GM18951 (cell line): Measurements from ENCODE around the gene AHCYL1.
A peak's percentile ranks its signal among the peaks of the same experiment; 100 is the strongest.
"Not testable (repeated sequence)": the region's sequence is repeated elsewhere in the genome, so short reads cannot be mapped to it uniquely, and the experiment has no call there.

Experiments used
- POLR2A ChIP-seq: IDR thresholded peaks from 4 replicates; pipeline ENCODE4 v1.6.1; 2011; ENCODE audit warnings: mild to moderate bottlenecking; ENCODE audit not compliant: insufficient read length, insufficient read depth; ENCODE audit errors: extremely low read depth
- in situ Hi-C: fragments of 300-500 bp; cut with MboI; formaldehyde crosslinking; loops from one replicate; pipeline ENCODE4 v1.12.0; 2022; ENCODE audit warnings: low sequenced_read_pairs, mixed read lengths, inconsistent platforms; ENCODE audit not compliant: unreplicated experiment

Gene AHCYL1

DNA sequence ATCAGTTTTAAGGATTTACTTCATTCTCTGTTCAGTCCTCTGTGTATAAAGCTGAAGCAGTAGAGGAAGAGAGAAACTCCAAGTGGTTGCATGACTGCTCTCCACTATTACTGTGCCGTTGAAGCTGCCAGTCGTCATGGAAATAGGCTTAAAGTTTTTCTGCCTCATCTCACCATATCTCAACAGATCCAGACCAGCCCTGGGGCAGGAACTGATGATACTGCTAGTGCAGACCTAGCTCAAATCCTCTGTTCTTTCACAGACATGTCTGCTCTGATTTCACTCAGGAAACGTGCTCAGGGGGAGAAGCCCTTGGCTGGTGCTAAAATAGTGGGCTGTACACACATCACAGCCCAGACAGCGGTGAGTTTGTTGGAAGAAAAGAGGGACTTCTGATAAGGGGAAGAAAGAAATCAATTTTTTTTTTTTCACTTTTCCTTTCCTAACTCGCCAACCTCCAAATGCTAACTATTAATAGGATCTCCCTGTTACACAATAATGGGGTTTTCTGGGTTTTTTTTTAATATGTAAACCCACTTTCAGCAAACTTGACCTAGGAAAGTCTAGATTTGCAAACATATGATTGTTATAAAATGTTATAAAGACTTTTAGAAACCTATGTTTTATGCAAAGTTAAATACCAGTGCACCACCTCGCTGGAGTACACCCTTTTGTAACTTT, 27.7 kb downstream of the AHCYL1 start:
- in situ Hi-C loops: no loop called here
- no peak for TF ChIP-seq POLR2A

DNA sequence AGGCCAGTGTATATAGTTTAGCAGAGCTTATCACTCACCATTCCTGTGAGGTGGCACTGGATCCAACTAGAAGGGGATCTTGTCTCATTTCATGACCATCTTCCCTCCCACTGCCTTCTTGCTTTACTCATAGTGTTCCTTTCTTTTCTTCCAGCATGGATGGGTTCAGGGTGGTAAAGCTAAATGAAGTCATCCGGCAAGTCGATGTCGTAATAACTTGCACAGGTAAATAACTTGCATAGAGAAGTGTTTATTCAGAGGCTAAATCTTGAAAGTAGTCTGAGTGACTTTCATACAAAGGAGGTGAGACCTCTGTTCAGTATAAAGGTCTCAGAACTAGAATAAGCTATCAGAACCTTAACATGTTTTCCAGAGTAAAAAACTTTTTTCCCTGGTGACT, 33.2 kb downstream of the AHCYL1 start:
- in situ Hi-C loops: no loop called here
- TF ChIP-seq POLR2A: no peak

DNA sequence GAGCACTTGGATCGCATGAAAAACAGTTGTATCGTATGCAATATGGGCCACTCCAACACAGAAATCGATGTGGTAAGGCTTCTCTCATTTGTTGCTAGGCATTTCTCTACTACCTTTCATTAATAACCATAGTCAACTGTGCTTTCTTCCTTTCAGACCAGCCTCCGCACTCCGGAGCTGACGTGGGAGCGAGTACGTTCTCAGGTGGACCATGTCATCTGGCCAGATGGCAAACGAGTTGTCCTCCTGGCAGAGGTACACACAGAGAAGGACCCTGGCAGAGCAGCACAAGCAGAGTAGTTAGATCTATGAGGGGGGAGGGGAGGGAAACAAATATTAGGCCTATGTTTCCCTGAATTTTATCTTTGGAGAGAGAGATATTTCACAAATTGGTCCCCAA, 33.8 kb downstream of the AHCYL1 start:
- no peak for TF ChIP-seq POLR2A
- in situ Hi-C loops: no loop called here

DNA sequence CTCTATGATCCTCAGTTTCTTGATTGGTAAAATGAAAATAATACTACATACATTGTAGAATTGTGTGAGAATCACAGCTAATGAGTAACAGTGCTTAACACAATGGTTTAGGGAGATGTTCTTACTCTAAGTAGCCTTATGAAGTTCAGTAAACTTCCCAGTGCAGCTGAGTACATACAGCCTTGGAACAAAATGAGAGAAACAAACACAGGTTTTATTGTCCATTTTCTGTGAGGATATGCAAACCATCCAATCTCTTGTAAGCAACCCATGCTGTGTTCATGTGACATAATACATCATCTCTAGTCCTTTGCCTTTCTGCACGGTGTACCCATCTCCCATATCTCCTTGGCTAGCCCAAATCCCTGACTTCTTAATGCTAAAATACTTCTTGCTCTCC, 35.2 kb downstream of the AHCYL1 start:
- in situ Hi-C loops: no loop called here
- TF ChIP-seq POLR2A: no peak

DNA sequence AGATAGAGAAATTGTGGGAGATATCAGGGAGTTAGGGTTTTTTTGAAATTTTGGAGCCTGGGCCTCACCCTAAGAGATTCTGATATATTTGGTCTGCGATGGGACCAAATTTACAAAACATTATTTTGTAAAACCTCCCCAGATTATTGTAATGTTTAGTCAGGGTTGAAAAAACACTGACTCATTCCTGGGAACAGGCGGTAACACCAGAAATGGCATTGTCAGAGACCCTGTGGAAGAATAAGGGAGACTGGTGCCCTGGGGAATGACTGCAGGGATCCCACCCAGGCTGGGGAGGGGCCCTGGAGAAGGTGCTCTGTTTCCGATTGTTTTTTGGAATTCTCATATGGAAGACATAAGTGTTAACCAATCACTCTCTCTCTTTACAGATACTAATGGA, 36.7 kb downstream of the AHCYL1 start:
- TF ChIP-seq POLR2A: no peak
- in situ Hi-C loops: no loop called here

DNA sequence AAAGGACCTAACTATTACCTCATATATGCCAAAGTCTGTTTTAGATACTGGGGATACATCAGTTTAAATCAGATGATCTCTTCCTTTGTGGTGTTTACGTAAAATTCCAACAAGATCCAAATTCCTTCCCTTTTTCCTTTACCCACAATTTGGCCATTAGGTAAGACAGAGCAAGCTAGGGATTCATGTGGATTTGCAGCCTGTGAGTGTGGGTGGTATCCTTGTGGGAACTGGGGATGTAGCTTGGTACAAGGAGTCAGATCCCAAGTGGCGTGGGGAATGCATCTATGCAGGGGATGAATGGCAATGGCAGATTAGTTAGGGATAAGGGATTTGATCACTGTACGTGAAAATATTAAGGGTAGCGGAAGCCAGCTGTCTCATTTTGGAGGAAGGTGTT, 40.0 kb downstream of the AHCYL1 start:
- in situ Hi-C loops: no loop called here
- no peak for TF ChIP-seq POLR2A

DNA sequence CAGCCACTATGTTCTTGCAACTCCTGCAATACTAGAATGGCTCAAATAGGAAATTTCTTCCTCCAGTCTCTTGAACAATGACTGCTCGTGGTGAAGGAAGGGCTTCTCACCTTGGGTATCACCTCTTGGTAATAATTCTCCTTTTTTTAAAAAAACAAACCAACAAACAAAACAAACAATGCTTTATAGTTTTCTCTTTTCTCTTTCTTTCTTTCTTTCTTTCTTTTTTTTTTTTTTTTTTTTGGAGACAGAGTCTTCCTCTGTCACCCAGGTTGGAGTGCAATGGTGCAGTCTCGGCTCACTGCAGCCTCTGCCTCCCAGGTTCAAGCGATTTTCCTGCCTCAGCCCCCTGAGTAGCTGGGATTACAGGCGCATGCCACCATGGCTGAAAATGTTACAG, 46.1 kb downstream of the AHCYL1 start:
- in situ Hi-C loops: not testable (repeated sequence)

DNA sequence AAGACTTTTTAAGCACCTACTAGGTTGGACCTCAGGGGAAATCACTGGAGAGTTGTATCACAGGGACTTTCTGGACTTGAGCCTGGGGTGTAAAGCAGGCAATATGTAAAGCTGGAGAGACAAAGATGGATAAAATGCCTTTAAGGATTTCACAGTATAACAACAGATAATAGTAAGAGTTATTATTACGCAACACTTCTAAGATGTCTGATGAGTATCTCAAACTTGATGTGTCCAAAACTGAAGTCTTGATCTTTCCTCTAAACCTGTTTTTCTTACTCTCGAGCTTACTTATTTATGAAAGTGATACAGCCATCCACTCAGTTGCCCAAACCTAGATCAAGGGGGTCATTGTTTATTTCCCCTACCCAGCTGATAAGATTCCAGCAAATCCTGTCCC, 47.8 kb downstream of the AHCYL1 start:
- in situ Hi-C loops: no loop called here
- TF ChIP-seq POLR2A: no peak

DNA sequence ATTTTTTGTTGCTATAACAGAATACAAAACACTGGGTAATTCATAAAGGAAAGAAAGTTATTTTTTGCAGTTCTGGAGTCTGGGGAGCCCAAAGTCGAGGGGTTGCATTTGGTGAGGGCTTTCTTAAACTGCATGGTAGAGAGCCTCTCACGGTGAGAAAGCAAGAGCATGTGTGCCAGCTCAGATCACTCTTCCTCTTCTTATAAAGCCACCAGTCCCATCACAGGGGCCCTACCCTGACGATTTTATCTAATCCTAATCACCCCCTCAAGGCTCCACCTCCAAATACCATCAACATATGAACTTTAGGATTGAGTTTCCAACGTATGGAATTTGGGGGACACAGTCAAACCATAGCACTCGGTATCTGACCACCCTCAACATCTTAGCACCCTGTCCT, 48.9 kb downstream of the AHCYL1 start:
- no peak for TF ChIP-seq POLR2A
- in situ Hi-C loops: no loop called here

DNA sequence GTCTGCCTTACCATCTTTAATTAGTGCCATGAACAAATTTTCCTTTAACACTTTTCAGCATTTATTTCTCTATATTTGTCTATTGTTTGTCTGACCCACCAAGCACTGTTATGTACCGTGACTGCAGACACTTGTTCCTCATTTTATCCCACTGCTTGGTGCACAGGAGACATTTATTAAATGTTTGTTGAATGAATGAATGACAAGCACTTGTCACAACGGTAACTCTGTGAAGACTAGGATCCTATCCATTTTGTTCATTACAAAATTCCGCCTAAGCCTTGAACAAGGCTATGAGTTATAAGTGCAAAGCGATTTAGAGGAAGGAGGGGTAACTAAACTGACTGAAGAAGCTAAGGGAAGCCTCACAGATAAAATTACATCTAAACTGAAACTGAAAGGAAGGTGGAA, 49.5 kb downstream of the AHCYL1 start:
- in situ Hi-C loops: no loop called here
- TF ChIP-seq POLR2A: no peak

DNA sequence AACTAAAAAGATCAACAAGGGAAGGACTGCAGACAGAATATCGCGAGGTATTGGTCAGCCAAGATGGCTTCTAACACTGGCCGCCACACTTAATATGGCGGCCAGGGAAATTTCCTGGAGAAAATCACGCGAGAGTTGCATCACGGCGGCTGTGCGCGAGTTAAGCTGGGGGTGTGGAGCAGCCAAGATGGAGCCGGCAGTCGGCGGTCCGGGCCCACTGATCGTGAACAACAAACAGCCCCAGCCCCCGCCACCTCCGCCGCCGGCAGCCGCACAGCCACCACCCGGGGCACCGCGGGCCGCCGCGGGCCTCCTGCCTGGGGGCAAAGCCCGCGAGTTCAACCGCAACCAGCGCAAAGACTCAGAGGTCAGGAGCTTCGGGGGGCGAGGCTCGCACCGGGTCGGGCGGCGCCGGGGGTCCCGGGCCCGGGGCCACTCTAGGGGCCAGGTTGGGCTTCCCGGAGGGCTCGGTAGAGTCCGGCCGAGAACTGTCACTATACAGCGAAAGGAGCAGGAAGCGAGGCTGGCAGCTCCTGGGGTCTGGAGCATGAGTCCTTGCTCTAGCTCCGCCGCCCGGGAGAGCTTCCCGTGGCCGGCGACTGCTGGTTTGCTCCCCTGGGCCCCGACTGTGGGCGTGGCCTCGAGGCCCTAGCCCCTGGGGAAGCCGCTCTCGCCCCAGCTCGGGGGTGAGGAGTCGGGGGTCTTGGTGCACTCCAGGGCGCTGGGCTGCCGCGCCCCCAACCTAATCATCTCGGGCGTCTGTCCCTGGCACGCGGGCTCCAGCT, 50.1 kb downstream of the AHCYL1 start, which contains the start of gene STRIP1:
STRIP1 (plus strand) TSS at position 174 of the 785 bp plus-strand sequence; CDS start at position 188, 14 bp downstream.
- peak; percentile 79 for TF ChIP-seq POLR2A
- in situ Hi-C loops: no loop called here

DNA sequence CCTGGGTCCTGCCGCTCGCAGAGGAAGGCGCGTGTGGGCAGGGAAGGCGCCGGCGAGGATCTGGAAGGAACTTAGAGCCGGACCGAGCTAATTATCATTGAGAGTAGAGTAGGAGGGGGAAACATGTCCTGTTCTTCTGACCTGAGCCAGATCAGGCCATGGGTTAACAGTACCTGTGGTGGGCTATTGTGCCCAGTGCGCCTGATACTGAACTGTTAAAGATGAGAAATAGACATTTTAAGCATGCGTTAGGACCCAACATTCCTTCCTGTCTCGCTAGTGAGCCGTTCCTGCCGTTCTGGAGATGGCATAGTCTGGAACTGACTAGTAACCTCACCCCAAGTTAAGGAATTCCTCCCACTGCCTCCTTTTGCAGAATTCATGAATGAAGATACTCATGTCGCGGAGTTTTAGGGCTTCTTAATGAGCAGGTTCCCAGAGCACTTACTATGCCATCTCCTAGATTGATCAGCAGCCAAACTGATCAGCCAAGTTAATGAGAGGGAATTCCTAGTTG, 50.7 kb downstream of the AHCYL1 start:
- in situ Hi-C loops: no loop called here
- no peak for TF ChIP-seq POLR2A

DNA sequence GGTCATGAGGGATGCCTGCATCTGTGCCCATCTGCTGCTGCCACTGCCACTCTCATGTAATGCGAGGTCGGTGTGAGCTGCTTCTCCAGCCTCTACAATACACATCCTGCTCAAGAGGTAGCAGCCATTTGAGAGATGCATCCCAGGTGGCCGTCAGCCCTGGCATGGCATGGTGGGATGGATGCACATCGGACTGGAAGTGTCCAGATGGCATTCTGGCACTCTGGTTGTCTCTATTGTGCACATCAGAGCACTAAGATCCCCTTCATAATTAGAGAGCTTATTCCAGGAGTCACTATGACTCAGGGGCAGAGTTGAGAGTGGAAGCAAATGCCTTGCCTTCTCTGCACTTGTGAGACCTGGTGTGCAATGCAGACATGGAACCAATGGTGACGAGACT, 53.7 kb downstream of the AHCYL1 start:
- TF ChIP-seq POLR2A: no peak
- in situ Hi-C loops: no loop called here

DNA sequence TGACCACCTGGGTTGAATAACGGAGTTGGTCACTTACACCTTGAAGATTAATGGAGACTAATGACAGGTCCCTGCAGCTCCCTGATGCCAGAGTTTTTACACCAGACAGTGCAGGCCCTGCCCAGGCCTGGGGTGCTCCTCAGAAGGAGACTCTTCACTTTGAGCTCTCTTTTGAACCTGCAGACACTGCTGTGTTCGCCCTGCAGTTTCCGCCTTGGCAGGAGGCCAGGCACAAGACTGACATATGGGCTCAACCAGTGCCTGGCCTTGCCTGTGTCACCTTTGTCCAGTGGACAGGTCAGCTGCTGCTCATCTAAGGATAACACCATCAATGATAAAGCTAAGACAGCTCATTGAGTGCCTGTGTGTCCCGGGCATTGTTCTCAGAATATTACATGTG, 55.1 kb downstream of the AHCYL1 start:
- in situ Hi-C loops: no loop called here
- TF ChIP-seq POLR2A: no peak

DNA sequence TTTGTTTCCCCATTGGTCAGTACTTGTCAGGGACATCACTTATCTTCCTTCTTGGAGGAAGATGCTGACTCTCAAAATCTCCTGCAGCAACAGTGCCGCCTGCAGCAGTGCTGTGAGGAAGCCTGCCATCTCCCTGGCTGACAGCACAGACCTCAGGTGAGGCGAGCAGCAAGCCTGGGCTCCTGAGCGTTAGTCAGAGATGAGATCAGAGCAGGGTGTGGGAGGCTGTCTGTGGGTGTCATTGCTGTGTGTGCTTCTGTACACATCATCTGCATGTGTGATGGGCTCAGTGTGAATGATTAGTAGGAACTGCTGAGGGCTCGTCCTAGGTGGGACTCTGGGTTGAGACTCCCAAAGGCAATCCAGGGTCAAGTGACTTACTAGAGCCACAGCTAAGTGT, 56.0 kb downstream of the AHCYL1 start:
- in situ Hi-C loops: no loop called here

More for the DNA sequence above, 56.0 kb downstream of the AHCYL1 start:
- TF ChIP-seq POLR2A: no peak
